NCI-H748 (cell line): ENCODE data around the gene FGF11.

Experiments used
- DNase-seq: peaks from one replicate; lab custom pipeline; 2025; ENCODE audit not compliant: unreplicated experiment; lab: John Stamatoyannopoulos, UW

Gene FGF11

DNA sequence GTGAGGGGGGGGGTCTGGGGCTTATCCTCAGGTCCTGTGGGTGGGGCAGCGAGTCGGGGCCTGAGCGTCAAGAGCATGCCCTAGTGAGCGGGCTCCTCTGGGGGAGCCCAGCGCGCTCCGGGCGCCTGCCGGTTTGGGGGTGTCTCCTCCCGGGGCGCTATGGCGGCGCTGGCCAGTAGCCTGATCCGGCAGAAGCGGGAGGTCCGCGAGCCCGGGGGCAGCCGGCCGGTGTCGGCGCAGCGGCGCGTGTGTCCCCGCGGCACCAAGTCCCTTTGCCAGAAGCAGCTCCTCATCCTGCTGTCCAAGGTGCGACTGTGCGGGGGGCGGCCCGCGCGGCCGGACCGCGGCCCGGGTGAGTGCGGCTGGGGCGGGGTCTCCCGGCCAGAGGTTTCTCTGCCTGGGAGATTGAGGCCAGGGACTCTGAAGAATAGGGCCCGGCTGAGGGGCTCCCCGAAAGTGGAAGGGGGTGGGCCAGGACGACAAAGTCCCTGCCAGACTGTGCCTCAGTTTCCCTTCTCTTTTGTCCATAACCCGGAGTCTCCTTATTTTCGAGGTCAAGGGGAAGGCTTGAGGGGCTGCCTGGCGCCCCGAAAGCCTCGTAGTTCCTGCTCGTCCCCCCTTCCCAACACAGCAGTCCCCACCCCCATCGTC, at the start of gene FGF11:
FGF11 (plus strand) TSS at position 51 of the 651 bp plus-strand sequence; CDS start at position 160, 109 bp downstream.
- peak; percentile 44 for DNase-seq

DNA sequence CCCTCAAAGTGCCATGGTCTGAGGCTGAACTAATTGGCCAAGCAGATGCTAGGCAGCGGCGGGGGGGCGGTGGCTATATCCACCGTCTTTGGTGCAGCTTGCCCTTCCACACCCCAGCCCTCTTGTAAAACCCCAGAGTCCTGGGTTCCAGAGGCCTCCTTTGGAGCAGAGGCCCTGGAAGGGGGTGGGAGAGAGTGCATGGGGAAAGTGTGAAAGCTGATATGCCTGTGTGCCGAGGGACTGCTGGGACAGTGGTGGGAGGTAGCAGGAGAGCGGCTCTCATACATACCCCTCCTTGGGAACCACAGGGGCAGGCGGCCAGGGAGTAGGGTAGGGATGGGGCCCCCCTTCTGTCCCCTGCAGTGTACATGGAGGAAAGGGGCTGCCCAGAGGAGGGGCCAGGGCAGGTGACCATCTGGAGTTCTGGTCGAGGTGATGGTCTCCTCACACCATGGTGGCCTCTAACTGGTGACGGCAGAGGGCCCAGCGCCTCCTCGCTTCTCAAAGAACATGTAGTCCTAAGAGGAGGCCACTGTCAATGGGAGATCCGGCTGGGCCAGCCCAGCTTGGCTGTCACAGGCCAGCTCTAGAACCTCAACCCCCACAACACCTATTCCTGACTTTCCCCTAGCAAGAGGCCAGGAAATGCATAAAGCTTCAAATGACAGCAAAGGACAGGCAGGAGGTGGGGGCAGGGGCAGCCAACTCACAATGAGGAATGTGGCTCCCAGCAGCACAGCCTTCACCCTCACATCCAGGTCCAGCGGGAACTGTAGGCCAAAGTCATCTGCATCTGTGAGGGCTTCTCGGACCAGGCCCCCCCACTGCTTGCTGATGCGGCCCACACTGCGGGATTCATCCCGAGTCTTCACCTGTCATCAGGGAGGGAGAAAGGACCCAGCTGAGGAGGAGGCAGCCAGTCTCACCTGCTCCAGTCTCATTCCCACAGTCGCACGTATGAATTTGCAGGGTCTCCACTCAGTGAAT, 49.1 kb upstream of the FGF11 start:
- DNase-seq: no peak

DNA sequence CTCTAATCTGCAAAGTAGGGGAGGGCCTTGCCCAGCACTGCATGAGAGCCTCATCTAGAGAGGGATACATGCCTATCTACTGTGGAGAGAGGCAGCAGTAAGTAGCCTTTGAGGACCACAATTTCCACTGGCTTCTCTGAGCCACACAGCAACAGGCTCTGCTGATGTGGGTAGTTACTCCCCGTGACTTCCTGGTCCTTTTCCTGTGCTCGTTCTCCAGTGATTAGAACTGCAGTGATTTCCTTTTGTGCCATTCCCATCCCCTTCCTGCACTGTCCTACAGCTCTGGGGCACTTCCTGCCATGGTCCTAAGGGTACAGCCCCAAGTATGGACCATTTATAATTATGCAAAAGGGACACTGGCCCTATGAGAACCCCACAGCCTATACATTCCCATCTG, 48.0 kb upstream of the FGF11 start:
- no peak for DNase-seq

DNA sequence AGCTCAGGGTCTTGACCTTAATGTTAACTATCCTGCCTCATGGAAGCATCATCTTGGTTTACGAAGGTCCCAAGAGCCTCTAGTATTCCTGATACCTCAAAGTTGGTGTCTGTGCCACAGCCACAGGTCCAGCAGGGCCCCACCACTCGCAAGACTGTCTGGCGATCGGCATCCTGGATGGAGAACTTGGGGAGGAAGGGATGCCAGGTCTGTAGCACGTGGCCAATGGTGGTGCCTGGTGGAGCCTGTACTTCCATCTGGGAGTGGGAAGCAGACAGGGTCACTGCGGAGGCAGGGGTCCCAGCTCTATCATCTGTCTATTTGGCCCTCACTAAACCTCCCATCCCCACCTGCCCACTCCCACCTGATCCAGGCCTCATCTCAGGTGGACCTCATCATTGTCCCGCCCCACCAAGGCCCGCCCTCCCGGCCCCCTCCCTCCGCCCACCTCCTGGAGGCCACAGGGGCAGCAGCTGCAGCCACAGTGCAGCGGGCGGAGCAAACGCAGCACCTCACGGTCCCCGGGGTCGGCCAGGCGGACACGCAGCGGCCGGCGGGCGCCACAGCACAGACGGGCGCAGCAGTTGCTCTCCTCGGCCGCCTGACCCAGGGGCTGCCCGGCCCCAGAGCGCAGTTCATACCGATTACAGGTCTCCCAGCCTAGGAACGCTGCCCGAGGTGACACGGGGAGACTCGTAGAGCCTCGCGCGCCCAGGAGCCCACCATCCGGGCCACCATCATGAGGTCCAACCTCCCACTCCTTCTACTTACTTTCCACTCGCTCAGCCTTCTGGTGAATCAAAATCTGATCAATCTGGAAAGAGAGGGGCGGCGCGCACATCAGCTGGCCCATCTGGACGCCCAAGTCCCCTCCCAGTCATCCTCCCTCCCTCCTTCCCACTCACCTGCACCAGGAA, 46.4 kb upstream of the FGF11 start:
- no peak for DNase-seq

DNA sequence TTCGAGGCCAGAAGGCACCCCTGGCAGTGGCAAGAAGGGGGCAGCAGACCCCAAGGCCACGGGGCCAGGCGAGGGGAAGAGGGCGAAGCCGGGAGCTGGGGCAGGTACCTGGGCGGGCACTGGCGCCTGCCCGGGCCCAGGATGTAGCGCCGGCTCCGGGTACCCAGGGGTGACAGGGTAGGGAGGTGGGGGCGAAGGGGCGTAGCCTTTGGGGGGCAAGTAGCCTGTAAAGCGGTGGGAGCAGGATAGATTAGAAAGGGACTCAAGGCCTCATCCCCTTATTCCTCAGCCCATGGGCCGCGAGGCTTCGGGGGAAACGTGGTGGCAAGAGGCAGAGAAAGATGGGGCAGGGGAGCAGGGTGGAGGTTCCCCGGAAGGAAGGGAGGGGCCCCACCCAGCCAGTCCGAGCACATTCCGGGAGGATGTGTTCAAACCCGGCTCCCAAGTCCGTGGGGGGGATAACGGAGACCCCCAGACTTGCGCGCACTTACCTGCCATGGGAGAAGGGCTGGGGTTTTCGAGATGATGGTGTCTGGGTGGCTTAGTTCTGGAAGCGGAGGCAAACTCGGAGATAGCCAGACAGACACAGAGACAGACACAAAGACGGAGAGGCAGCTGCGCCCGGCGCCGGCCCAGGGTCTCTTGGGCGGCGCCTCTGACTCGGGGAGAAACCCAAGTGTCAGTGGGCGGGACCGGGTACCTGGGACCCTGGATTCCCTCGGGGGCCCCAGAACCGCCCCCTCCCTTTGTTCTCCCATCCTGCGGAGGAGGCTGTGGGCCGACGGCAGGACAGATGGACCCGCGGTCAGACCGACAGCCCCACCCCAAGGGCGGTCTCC, 45.5 kb upstream of the FGF11 start:
- peak; percentile 85 for DNase-seq

DNA sequence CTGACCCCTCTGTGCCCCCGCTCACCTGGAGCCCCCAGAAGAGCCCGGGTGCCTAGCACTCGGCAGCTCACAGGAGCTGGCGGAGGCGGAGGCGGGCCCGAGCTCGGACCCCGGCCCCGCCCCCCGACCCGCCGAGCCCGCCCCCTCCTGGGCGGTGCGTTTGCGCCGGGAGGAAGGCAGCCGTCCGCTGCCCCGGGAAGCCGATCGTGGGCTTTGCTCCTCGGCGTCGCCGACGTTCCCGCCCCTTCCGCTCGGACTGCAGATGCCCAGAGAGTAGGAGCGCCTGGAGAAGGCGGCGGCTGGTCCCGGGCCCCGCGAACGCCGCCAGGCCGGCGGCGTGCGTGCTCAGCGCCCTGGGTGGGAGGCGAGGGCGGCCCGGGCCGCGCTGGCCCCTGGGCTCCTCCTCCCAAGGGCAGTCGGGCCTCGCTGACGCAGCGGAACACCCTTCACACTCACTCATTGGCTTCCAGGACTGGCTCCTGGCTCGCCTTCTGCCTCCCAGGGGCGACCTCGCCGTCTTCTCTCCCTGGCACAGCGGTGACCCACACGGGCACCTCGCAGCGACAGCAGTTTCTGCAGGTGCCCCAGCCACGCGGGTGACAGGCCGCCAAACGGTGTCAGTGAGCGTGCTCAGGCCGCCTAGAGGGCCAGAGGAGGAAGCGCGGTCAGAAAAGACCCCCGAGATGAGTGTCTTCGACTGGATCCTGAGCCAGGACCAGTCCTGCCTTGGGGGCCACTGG, 44.7 kb upstream of the FGF11 start, which contains the start of gene PLSCR3:
PLSCR3 (minus strand) TSS at position 74 of the 740 bp plus-strand sequence. CDS start 415 bp downstream, outside the sequence.
- peak; percentile 91 for DNase-seq

DNA sequence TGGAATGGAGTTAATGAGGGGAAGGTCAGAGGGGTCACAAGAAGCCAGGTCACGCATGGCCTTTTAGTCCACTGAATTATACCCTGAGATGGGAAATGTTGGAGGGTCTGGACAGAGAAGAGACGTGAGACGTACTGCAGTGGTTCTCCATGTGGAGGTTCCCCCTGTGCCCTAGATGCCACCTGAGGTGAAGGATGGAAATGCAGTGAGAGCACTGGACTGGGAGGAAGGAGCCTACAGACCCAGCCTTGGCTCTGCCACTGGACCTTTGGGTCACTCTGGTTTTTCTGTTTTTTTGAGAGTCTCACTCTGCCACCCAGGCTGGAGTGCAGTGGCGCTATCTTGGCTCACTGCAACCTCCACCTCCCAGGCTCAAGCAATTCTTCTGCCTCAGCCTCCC, 43.2 kb upstream of the FGF11 start:
- DNase-seq: no peak

DNA sequence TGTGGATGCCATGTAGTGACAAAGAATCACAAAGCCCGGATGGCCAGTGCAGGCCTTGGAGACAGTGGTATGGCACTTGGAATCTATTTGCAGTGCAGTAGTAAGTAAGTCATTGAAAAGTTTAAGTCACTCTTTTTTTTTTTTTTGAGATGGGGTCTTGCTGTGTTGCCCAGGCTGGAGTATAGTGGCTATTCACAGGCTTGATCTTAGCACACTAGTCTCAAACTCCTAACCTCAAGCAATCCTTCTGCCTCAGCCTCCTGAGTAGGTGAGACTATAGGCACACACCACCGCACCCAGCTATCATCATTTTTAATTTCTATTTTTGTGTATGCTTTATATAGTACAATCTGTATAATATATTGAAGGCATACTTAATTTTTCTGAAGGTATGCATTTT, 40.7 kb upstream of the FGF11 start:
- no peak for DNase-seq

DNA sequence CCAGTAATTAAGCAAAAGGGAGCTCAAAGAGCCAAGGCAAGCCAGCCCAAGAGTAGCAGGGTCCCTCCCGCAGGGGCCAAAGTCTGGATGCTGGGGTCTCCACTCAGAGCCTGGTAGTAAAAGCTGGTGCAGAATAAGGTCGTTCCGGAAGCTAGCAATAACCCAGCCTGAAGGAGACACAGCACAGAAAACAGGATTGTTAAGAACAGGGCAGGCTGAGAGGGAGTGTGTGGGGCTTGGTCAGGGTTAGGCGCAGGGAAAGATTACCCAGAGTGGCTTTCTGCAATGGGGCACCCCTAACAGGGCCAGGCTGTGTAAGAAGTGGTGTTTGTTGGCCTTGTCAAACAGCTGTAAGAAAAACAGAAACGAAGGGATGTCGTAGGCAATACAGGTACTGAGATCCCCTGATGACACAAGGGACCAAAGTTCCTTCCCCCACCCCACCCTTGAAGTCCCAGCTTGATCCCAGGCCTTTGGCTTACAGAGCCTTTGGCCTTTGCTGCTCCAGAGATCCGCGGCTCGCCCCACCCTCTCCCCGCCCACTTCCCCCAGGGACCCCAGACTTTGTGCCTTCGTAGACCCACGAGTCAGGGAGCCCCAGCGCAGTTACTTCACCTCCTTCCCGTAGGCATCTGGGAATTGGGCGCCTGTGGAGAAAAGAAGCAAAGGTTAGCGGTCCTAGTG, 36.1 kb upstream of the FGF11 start:
- DNase-seq: peak; percentile 78

DNA sequence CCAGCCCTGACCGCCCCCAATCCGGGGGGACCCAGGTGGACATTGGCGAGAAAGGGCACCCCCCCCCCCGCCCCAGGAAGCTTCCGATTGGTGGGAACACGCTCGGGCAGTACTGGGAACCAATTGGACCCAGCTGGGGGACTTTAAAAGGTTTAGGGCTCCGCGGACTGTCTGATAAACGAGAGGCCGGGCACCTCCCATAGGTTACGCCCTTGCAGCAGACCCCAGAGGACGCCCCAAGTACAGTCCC, 35.7 kb upstream of the FGF11 start:
- peak; percentile 93 for DNase-seq

DNA sequence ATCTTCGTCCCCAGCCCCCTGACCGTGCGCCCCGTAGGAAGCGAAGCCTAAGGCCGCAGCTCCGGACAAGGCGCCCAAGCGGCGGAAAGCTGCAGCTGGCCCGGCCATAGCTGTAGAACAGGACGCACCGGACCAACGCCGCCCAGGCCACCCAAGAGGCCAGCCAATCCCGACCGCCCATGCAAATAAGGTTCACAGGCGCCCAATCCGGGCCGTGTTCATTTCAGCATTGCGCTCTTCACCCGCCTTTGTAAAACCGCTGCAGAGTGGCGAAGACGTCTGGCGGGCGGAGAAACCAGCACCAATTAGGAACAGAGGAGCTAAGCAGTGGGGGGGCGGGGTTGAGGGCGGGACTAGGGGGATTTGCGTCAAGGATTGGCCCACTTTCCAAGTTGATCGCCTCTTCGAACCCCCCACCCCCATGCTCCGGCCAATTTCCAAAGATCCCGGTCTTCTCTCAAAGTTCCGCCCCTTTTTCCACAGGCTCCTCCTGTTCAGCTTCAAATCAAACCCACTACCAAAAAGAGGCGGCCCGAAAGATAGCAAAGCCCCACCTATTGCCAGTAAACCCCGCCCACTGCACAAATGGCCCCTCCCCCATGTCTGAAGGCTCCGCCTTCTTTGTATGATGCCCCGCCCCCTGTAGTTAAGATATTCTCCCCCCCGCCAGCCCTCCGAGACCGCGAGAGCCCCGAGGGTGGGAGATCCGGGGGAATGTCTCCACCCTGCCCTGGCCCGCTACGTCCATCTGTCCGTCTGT, 35.2 kb upstream of the FGF11 start, which contains the start of gene TMEM256:
TMEM256 (minus strand) TSS at position 121 of the 760 bp plus-strand sequence; CDS start at position 108, 13 bp downstream.
- DNase-seq: peak; percentile 100

DNA sequence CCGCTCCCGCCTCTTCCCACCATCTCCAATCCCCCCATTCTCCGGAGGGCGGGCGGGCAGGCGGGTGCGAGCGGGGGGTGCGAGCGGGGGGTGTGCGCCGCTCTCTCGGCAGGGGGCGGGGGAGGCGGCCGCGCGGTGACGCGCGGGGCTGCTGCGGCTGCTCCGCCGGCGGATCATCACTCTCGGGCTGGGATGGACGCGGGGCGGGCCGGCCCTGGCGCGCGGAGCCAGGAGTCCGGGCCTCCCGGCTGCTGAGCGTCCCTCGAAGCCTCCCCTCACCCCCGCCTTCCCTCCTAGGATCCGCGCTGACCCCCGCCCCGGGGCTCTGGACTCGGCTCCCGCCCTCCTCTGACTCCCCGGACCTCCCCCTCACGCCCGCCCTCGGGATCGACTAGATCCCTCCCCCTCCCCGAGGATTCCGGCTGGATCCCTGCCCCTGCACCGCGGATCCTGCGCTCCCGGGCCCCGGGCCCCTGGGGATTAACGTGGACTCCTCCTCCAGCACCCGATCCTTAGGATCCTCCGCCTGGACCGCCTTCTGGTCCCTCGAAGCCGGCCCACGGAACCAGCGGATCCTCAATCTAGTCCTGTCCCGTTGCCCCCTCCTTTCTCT, 34.5 kb upstream of the FGF11 start:
- DNase-seq: no peak

DNA sequence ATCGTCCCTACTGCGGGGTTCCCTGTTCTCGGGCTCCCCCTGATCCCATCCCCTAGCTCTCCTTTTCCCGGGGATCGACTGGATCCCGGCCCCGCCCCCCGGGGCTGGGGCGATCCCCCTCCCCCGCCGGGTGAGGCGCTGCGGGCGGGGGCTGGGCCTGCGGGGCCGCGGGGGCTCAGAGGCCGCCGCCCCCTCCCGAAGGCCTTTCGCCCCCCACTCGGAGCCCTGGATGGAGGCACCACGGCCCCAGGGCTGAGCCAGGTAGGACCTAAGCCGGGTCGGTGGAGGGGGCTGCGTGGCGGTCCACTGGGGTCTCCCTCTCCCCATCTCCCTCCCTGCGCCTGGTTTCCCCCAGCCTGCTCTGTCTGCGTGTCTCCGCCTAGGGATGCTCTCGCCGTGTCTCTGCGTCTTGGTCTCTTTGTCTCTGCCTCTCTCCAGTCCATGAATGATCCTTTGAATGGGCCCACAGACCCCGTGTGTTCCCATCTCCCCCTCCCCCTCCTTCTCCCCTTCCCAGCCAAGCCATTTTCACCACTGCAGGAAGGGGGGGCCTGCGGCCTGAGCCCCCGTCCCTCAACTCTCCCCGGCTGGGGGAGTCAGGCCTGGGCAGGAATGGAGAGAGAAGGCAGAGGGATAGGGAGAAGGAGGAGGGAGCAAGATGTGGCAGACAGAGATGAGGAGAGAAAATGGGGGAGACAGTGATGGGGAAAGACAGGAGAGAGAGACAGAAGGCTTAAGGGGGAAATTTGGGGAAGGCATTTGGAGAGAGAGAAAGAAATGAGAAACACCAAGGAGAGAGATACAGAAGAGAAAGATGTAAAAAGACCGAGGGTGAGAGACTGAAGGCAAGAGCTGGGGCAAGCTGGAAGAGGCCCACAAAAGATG, 33.7 kb upstream of the FGF11 start:
- DNase-seq: peak; percentile 51

DNA sequence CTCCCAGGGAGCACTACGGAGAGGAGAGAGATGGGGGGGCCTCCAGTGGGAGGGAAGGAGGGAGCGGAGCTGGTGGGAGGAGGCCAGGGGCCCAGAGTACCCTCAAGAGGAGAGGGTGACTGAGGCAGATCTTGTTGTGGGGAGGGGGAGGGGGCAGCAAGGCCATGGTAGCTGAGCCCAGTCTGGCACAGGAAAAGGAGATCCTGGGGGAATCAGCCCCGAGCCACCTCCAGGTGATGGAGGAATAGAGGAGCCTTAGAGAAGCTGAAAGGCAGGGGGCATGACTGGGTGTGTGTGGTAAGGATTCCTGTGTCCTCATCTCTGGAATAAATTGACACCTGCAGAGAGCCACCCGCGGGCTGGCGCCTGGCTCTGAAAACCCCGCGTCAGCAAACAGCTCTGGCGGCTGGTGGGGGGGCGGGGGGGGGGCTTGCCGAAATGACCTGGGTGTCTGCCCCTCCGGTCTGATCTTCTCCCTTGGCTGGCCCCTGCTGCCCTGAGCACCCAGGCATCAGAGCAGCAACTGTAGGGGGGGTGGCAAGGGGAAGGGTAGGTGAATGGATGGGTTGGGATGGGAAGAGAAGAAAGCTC, 33.0 kb upstream of the FGF11 start:
- peak; percentile 32 for DNase-seq

DNA sequence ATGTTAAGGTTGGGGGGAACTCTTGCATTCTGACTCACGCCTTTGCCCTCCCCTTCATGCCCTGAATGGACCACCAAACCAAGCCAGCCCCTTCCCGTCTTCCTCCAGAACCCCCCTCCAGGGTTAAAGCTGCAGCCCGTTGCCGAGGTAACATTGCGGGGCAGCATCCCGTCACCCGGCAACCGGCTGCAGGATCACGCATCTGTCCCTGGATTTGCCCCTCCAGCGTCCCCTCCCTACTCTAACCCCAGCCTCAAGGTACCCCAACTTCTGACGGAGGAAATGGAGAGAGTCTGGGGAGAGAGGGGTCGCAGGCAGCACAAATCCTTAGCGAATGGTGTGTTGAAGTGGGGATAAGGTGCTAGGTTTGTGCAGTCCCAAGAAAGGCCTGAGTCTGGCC, 32.2 kb upstream of the FGF11 start:
- DNase-seq: no peak

DNA sequence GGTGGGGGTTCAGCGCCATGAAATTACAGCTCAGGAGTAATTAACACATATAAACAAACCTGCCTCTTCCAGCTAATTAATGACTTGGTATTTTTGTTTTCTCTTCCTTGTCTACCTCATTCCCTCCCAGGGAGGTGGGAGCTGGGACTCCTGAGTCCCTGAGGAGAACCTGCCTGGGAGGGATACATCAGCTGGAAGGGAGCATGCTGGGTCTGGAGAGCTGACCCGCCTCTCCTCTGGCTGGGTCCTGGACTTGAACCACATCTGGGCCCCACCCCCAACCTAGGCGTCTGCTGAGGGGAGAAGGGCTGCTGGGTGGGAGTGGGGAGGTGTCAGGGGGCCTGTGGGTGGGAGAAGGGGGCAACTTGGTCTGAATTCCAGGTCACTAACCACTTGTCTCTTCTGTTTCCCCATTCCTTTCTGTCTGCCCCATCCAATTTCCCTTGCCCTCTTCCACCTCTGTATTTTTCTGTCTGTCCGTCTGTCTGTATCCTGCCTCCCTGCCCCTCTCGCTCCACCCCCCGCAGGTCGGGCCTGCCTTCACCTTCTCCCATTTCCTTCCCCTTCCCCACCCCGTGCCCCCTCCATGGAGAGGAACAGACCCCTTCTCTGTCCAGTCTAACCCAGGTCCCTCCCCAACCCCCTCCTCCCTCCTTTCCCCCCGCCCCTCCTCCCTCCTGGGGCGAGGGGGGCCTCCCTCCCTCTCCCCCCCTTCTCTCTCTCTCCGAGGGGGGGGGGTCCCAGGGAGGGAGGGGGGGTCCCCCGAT, 31.6 kb upstream of the FGF11 start, which contains the start of gene NLGN2:
NLGN2 (plus strand) TSS at position 361 of the 767 bp plus-strand sequence. CDS start 411 bp downstream, outside the sequence.
- DNase-seq: no peak
